HCT116 (cell line): ENCODE results near the gene NEK9. TPM values are rescaled to one million over a fixed set of nuclear protein-coding genes. Genes with fewer than 3 reads are reported as not detected.

Experiments used
- ATAC-seq: fragments of 200-7000 bp; cut with Tn5 transposase; 2 replicates; pipeline ENCODE4 v1.9.1; 2020; ENCODE audit warnings: mild to moderate bottlenecking, moderate library complexity
- BruUV-seq: library from RNA; stranded (reverse); fragments of 400-500 nt; replicated peaks from 2 replicates; lab custom pipeline; 2021; lab: Mats Ljungman, UMichigan
- CTCF ChIA-PET: fragments of 300-600 bp; sonication (Branson Sonifier 250); formaldehyde crosslinking; loops from one replicate; lab custom pipeline; 2021; ENCODE audit warnings: antibody characterized with exemption; lab: Charles Lee
- POLR2A ChIA-PET: fragments of 300-600, 350-600 bp; sonication (Branson Sonifier 250); formaldehyde crosslinking; loops from one replicate; lab custom pipeline; 2021; ENCODE audit warnings: antibody characterized with exemption; lab: Charles Lee
- RAD21 ChIA-PET, 2 experiments: fragments of 300-600 bp; sonication (Branson Sonifier 250); formaldehyde crosslinking; loops; one replicate each; lab custom pipeline; 2023; ENCODE audit warnings: low total read pairs in 2 of 2; ENCODE audit not compliant: uncharacterized antibody in 2 of 2, unreplicated experiment in 2 of 2, low non-redundant PET in 1 of 2; lab: Charles Lee
- DNase-seq: peaks from one replicate; pipeline ENCODE4 v3.0.0-alpha.2; 2010; ENCODE audit warnings: low read depth, low spot score
- H2AFZ ChIP-seq: fragments of 200-600 bp; shearing (Covaris generic), sonication (generic); 2 replicates; pipeline ENCODE4 v1.6.1; 2017; ENCODE audit warnings: low read depth, mixed run types, mixed read lengths, antibody characterized with exemption, low read length; ENCODE audit not compliant: poor library complexity, severe bottlenecking
- H3K27ac ChIP-seq: 2 replicates; pipeline ENCODE4 v1.5.1; 2012; ENCODE audit warnings: low read depth, low read length
- H3K27me3 ChIP-seq: fragments of 200-600 bp; sonication (generic); 2 replicates; pipeline ENCODE4 v1.6.1; 2016; ENCODE audit warnings: mixed run types, low read length, mixed read lengths; ENCODE audit not compliant: insufficient read depth
- H3K36me3 ChIP-seq, 2 experiments: fragments of 200-500 bp in 1 of 2; fragments of 200-600 bp in 1 of 2; sonication (Bioruptor generic) in 1 of 2; sonication (generic) in 1 of 2; 2 replicates each; pipeline versions ENCODE4 v1.5.1 to v1.6.1; 2014 to 2016; ENCODE audit warnings: low read length in 2 of 2, inconsistent platforms in 1 of 2, mixed read lengths in 1 of 2, mixed run types in 1 of 2; ENCODE audit not compliant: insufficient read depth in 2 of 2, control insufficient read depth in 1 of 2
- H3K4me1 ChIP-seq, 2 experiments: fragments of 200-600 bp in 1 of 2; sonication (generic) in 1 of 2; 2 replicates each; pipeline versions ENCODE4 v1.5.1 to v1.6.1; 2012 to 2017; ENCODE audit warnings: low read length in 2 of 2, inconsistent platforms in 1 of 2, mild to moderate bottlenecking in 1 of 2, mixed read lengths in 1 of 2, mixed run types in 1 of 2, moderate library complexity in 1 of 2; ENCODE audit not compliant: insufficient read depth in 2 of 2, control insufficient read depth in 1 of 2
- H3K4me2 ChIP-seq: fragments of 200-600 bp; sonication (generic); 2 replicates; pipeline ENCODE4 v1.6.1; 2017; ENCODE audit warnings: mixed run types, low read length, mixed read lengths
- H3K4me3 ChIP-seq, 2 experiments: fragments of 200-600 bp in 1 of 2; sonication (generic) in 1 of 2; replicated peaks in 1 of 2; 2 replicates each; pipeline ENCODE4 v1.5.1; 2011 to 2016; ENCODE audit warnings: low read length in 2 of 2, control low read depth in 1 of 2, low read depth in 1 of 2, mild to moderate bottlenecking in 1 of 2, mixed read lengths in 1 of 2, mixed run types in 1 of 2
- H3K79me2 ChIP-seq: fragments of 200-600 bp; sonication (generic); 2 replicates; pipeline ENCODE4 v1.6.1; 2017; ENCODE audit warnings: mild to moderate bottlenecking, mixed run types, low read length, moderate library complexity, mixed read lengths; ENCODE audit not compliant: insufficient read depth
- H3K9ac ChIP-seq: fragments of 200-600 bp; sonication (generic); 2 replicates; pipeline ENCODE4 v1.6.1; 2016; ENCODE audit warnings: low read length, mixed read lengths
- H3K9me2 ChIP-seq: fragments of 200-600 bp; sonication (generic), shearing (Covaris generic); 2 replicates; pipeline ENCODE4 v1.6.1; 2017; ENCODE audit warnings: mixed run types, mild to moderate bottlenecking, moderate library complexity; ENCODE audit not compliant: insufficient read depth
- H3K9me3 ChIP-seq, 2 experiments: fragments of 200-500 bp in 1 of 2; fragments of 200-600 bp in 1 of 2; sonication (Bioruptor generic) in 1 of 2; sonication (generic) in 1 of 2; 2 replicates each; pipeline ENCODE4 v1.6.1; 2014 to 2017; ENCODE audit warnings: low read length in 2 of 2, mixed read lengths in 2 of 2, inconsistent platforms in 1 of 2, low read depth in 1 of 2, mild to moderate bottlenecking in 1 of 2, mixed run types in 1 of 2, moderate library complexity in 1 of 2; ENCODE audit not compliant: control insufficient read depth in 1 of 2, insufficient read depth in 1 of 2
- H4K20me1 ChIP-seq: fragments of 200-600 bp; sonication (generic), shearing (Covaris generic); 2 replicates; pipeline ENCODE4 v1.6.1; 2017; ENCODE audit warnings: mixed run types, mild to moderate bottlenecking, moderate library complexity; ENCODE audit not compliant: insufficient read depth
- ATF3 ChIP-seq: IDR thresholded peaks from 2 replicates; pipeline ENCODE4 v1.6.1; 2012
- CBX3 ChIP-seq: IDR thresholded peaks from 2 replicates; pipeline ENCODE4 v1.6.1; 2012; ENCODE audit warnings: low read depth
- CTCF ChIP-seq, 3 experiments: fragments of 200-600 bp in 1 of 3; sonication (generic) in 1 of 3; IDR thresholded peaks in 2 of 3; conservative IDR thresholded peaks in 1 of 3; 2 replicates each; pipeline ENCODE4 v1.5.1; 2012 to 2017; ENCODE audit warnings: low read depth in 2 of 3, low read length in 2 of 3, antibody characterized with exemption in 1 of 3, borderline replicate concordance in 1 of 3, control low read depth in 1 of 3, mild to moderate bottlenecking in 1 of 3, mixed read lengths in 1 of 3, mixed run types in 1 of 3, moderate library complexity in 1 of 3; ENCODE audit not compliant: insufficient read depth in 1 of 3
- EGR1 ChIP-seq: IDR thresholded peaks from 2 replicates; pipeline ENCODE4 v1.6.1; 2012; ENCODE audit warnings: low read depth
- ELF1 ChIP-seq: IDR thresholded peaks from 2 replicates; pipeline ENCODE4 v1.6.1; 2012; ENCODE audit warnings: low read depth, borderline replicate concordance
- EZH2 ChIP-seq: fragments of 200-600 bp; sonication (generic); IDR thresholded peaks from 2 replicates; pipeline ENCODE4 v1.6.1; 2017; ENCODE audit warnings: antibody characterized with exemption, mixed run types
- EZH2phosphoT487 ChIP-seq: fragments of 200-600 bp; IDR thresholded peaks from 2 replicates; pipeline ENCODE4 v1.6.1; 2018; ENCODE audit warnings: antibody characterized with exemption, borderline replicate concordance
- JUND ChIP-seq: IDR thresholded peaks from 2 replicates; pipeline ENCODE4 v1.6.1; 2012
- MAX ChIP-seq: IDR thresholded peaks from 2 replicates; pipeline ENCODE4 v1.6.1; 2012
- POLR2A ChIP-seq: IDR thresholded peaks from 2 replicates; pipeline ENCODE4 v1.7.0; 2011; ENCODE audit warnings: borderline replicate concordance; ENCODE audit not compliant: insufficient read depth, insufficient read length; ENCODE audit errors: extremely low read depth
- POLR2AphosphoS5 ChIP-seq: IDR thresholded peaks from 2 replicates; pipeline ENCODE4 v1.6.1; 2011; ENCODE audit warnings: mild to moderate bottlenecking, low read depth, low read length, moderate library complexity
- RAD21 ChIP-seq: IDR thresholded peaks from 2 replicates; pipeline ENCODE4 v1.6.1; 2012; ENCODE audit warnings: low read depth, mild to moderate bottlenecking
- REST ChIP-seq: IDR thresholded peaks from 2 replicates; pipeline ENCODE4 v1.6.1; 2012; ENCODE audit warnings: low read depth
- SP1 ChIP-seq: IDR thresholded peaks from 2 replicates; pipeline ENCODE4 v1.6.1; 2012; ENCODE audit warnings: low read depth
- SRF ChIP-seq: IDR thresholded peaks from 2 replicates; pipeline ENCODE4 v1.6.1; 2012; ENCODE audit warnings: low read depth
- TCF7L2 ChIP-seq: IDR thresholded peaks from 2 replicates; pipeline ENCODE4 v1.7.0; 2011; ENCODE audit warnings: borderline replicate concordance, inconsistent platforms; ENCODE audit not compliant: insufficient read depth, insufficient read length; ENCODE audit errors: extremely low read depth
- YY1 ChIP-seq: IDR thresholded peaks from 2 replicates; pipeline ENCODE4 v1.6.1; 2011; ENCODE audit warnings: low read length, low read depth, moderate library complexity, mild to moderate bottlenecking; ENCODE audit not compliant: insufficient replicate concordance; ENCODE audit errors: extremely low read depth
- ZBTB33 ChIP-seq: IDR thresholded peaks from 2 replicates; pipeline ENCODE4 v1.6.1; 2011; ENCODE audit warnings: mild to moderate bottlenecking, low read length, moderate library complexity; ENCODE audit not compliant: insufficient replicate concordance; ENCODE audit errors: extremely low read depth
- ZFX ChIP-seq: fragments of 450-650 bp; IDR thresholded peaks from 2 replicates; pipeline ENCODE4 v1.6.1; 2017
- ZNF274 ChIP-seq: fragments of 200-500 bp; sonication (Bioruptor generic); IDR thresholded peaks from 2 replicates; pipeline ENCODE4 v1.6.1; 2014; ENCODE audit warnings: mild to moderate bottlenecking, low read depth, low read length, inconsistent platforms
- intact Hi-C: fragments of 100-400 bp; cut with micrococcal nuclease; formaldehyde crosslinking; loops from 2 replicates; pipeline ENCODE4 v1.10.0; 2022
- total RNA-seq: library from RNA; stranded (reverse); gene quantifications from one replicate; pipeline ENCODE4 v1.2.1, GENCODE V29; 2021; ENCODE audit not compliant: unreplicated experiment

NEK9 gene
- total RNA-seq, 1 experiment from 2014 or later: 64.4 TPM

- Histone ChIP-seq H3K4me1 (peaks cover 33 to 41% of the 10 kb centered on the region in 2 experiments), H3K27ac (peak overlapping the region; percentile 94), H3K79me2 (peaks cover 50% of the 10 kb centered on the region), H3K27me3 (no peaks in the 10 kb centered on the region), H3K9ac (peak overlapping the region; percentile 97), H3K36me3 (peaks cover 0 to 10% of the 10 kb centered on the region in 2 experiments; a peak in 1 of 4 replicates), H4K20me1 (no peaks in the 10 kb centered on the region), H3K9me3 (no peaks in the 10 kb centered on the region), H2AFZ (no peak overlapping the region), H3K4me2 (peak overlapping the region; percentile 93), H3K4me3 (peak overlapping the region in 1 of 2 experiments; percentile 86; a peak in 2 of 4 replicates), H3K9me2 (no peaks in the 10 kb centered on the region)
- POLR2A ChIA-PET: interaction anchor here (2.4 kb wide), 1 partner anchor 167 kb away, joined by 10 read pairs; no protein-coding TSS in a partner anchor
- DNase-seq (no peak), ATAC-seq (no peak)
- BruUV-seq: no TSS peak
- no peak for TF ChIP-seq EGR1
- TF ChIP-seq ZFX: no peak
- TF ChIP-seq ZNF274: no peak
- TF ChIP-seq MAX: no peak
- TF ChIP-seq CTCF (IDR thresholded peaks at IDR 0.05 in 2 of 3, conservative IDR thresholded peaks at IDR 0.05 in 1 of 3; ENCODE audit: borderline replicate concordance in 1 of 3, insufficient read depth in 1 of 3, low read depth in 2 of 3, low read length in 2 of 3): no peak
- TF ChIP-seq REST: no peak
- no peak for TF ChIP-seq SP1
- TF ChIP-seq RAD21: no peak
- no peak for TF ChIP-seq ZBTB33
- TF ChIP-seq CBX3: no peak
- TF ChIP-seq TCF7L2: no peak
- no peak for TF ChIP-seq EZH2phosphoT487
- no peak for TF ChIP-seq JUND
- TF ChIP-seq POLR2A: no peak
- no peak for TF ChIP-seq ATF3
- TF ChIP-seq YY1: no peak
- TF ChIP-seq EZH2: no peak
- TF ChIP-seq POLR2AphosphoS5: no peak
- TF ChIP-seq SRF: no peak
- TF ChIP-seq ELF1: no peak
- CTCF ChIA-PET: no interaction called here
- intact Hi-C loops: loop anchor here (5.0 kb wide), 1 partner anchor 434 kb away; no protein-coding TSS in a partner anchor
- RAD21 ChIA-PET: no interaction called here
Measured at GRCh38 chr14:75128596-75128990, 1.7 kb upstream of the NEK9 start.
